Cardiac fibroblast (primary cell): Measurements from ENCODE around the gene SNRPD3.
A peak's percentile ranks its signal among the peaks of the same experiment; 100 is the strongest.

ENCODE experiments used
- DNase-seq, 2 donors: peaks; one replicate each; pipeline versions ENCODE4 v3.0.0 to v3.0.0-alpha.2; 2010; ENCODE audit warnings: low read depth in 2 of 2
- H3K4me3 ChIP-seq, 2 donors: replicated peaks in 1 of 2; 1 replicate in 1 of 2; 2 replicates in 1 of 2; pipeline ENCODE4 v1.5.1; 2011; ENCODE audit warnings: low read depth in 2 of 2, low read length in 2 of 2, mild to moderate bottlenecking in 2 of 2, moderate library complexity in 1 of 2
- CTCF ChIP-seq: IDR thresholded peaks from one replicate; pipeline ENCODE4 v1.5.1; 2011; ENCODE audit warnings: low read depth, mild to moderate bottlenecking, low read length, inconsistent platforms

Gene SNRPD3

GRCh38 chr22:24582056-24582814 is 26.4 kb downstream of the SNRPD3 start:
- TF ChIP-seq CTCF: no peak
- DNase-seq: no peak
- H3K4me3 ChIP-seq: no peak overlapping the region

- no peak overlapping the region for H3K4me3 ChIP-seq
- no peak for TF ChIP-seq CTCF
- DNase-seq: peak; percentile 33 to 66
Measured at GRCh38 chr22:24583221-24584165, 27.7 kb downstream of the SNRPD3 start.

GRCh38 chr22:24584166-24584790 is 28.5 kb downstream of the SNRPD3 start:
- DNase-seq: no peak
- H3K4me3 ChIP-seq: no peak overlapping the region
- TF ChIP-seq CTCF: no peak

- no peak for DNase-seq
- no peak overlapping the region for H3K4me3 ChIP-seq
- no peak for TF ChIP-seq CTCF
Measured at GRCh38 chr22:24584871-24585411, 29.1 kb downstream of the SNRPD3 start.

- no peak overlapping the region for H3K4me3 ChIP-seq
- TF ChIP-seq CTCF: no peak
- no peak for DNase-seq
Measured at GRCh38 chr22:24585461-24585860, 29.7 kb downstream of the SNRPD3 start.

- no peak for DNase-seq
- TF ChIP-seq CTCF: no peak
- H3K4me3 ChIP-seq: no peak overlapping the region
Measured at GRCh38 chr22:24585927-24586546, 30.2 kb downstream of the SNRPD3 start.
